CD4-positive, alpha-beta memory T cell (primary cell): ENCODE data around the gene C16orf74. TPM values are rescaled to one million over a fixed set of nuclear protein-coding genes. Genes with fewer than 3 reads are reported as not detected.

Experiments
- CTCF ChIA-PET: fragments of 350-600 bp; sonication (Branson Sonifier 250); formaldehyde crosslinking; loops from one replicate; lab custom pipeline; 2021; ENCODE audit warnings: inconsistent platforms; ENCODE audit not compliant: partially characterized antibody; lab: Charles Lee
- POLR2A ChIA-PET: fragments of 350-600 bp; sonication (Branson Sonifier 250); formaldehyde crosslinking; loops from one replicate; lab custom pipeline; 2021; ENCODE audit not compliant: partially characterized antibody; lab: Charles Lee
- DNase-seq, 5 donors: peaks; one replicate each; pipeline versions ENCODE4 v3.0.0 to v3.0.0-alpha.2; 2020 to 2022; ENCODE audit warnings: mixed read lengths in 1 of 5
- H3K27ac ChIP-seq: one replicate; pipeline ENCODE4 v1.7.0; 2013; ENCODE audit warnings: low read depth, low read length
- H3K27me3 ChIP-seq: 2 replicates; pipeline ENCODE4 v1.7.0; 2013; ENCODE audit warnings: mild to moderate bottlenecking, low read length, moderate library complexity; ENCODE audit not compliant: insufficient read depth
- H3K36me3 ChIP-seq: 2 replicates; pipeline ENCODE4 v1.7.0; 2013; ENCODE audit warnings: mild to moderate bottlenecking, low read length, moderate library complexity; ENCODE audit not compliant: insufficient read depth
- H3K4me1 ChIP-seq: 2 replicates; pipeline ENCODE4 v1.7.0; 2013; ENCODE audit warnings: mild to moderate bottlenecking, low read length, moderate library complexity; ENCODE audit not compliant: insufficient read depth
- H3K4me3 ChIP-seq, 2 donors: one replicate each; pipeline ENCODE4 v1.7.0; 2013; ENCODE audit warnings: low read length in 2 of 2, mild to moderate bottlenecking in 1 of 2
- H3K9me3 ChIP-seq, 2 donors: one replicate each; pipeline ENCODE4 v1.7.0; 2013; ENCODE audit warnings: low read length in 2 of 2, control low read depth in 1 of 2; ENCODE audit not compliant: control insufficient read depth in 1 of 2
- H3K27ac Mint-ChIP-seq, 7 donors: one replicate each; pipeline ENCODE4 v1.8.0; 2020 to 2021; ENCODE audit warnings: mixed read lengths in 7 of 7, mild to moderate bottlenecking in 6 of 7, inconsistent platforms in 3 of 7, moderate library complexity in 3 of 7
- H3K27me3 Mint-ChIP-seq, 2 donors: one replicate each; pipeline ENCODE4 v1.8.0; 2020 to 2021; ENCODE audit warnings: mixed read lengths in 2 of 2
- H3K36me3 Mint-ChIP-seq, 2 donors: one replicate each; pipeline ENCODE4 v1.8.0; 2020 to 2021; ENCODE audit warnings: mixed read lengths in 2 of 2, inconsistent platforms in 1 of 2, mild to moderate bottlenecking in 1 of 2
- H3K4me1 Mint-ChIP-seq, 4 donors: one replicate each; pipeline ENCODE4 v1.8.0; 2020 to 2021; ENCODE audit warnings: mixed read lengths in 4 of 4, mild to moderate bottlenecking in 1 of 4
- H3K4me3 Mint-ChIP-seq, 8 donors: one replicate each; pipeline ENCODE4 v1.8.0; 2020 to 2021; ENCODE audit warnings: mixed read lengths in 8 of 8, mild to moderate bottlenecking in 7 of 8, moderate library complexity in 6 of 8, inconsistent platforms in 3 of 8
- H3K9me3 Mint-ChIP-seq, 8 donors: one replicate each; pipeline ENCODE4 v1.8.0; 2020 to 2021; ENCODE audit warnings: mixed read lengths in 8 of 8, mild to moderate bottlenecking in 5 of 8, inconsistent platforms in 3 of 8, moderate library complexity in 1 of 8
- intact Hi-C: fragments of 100-400 bp; cut with micrococcal nuclease; formaldehyde crosslinking; loops from one replicate; pipeline ENCODE4 v1.15.1; 2023
- polyA plus RNA-seq, 2 donors: library from polyadenylated mRNA; unstranded; fragments of 300-500 nt; fragmentation: Illumina TruSeq; gene quantifications; one replicate each; pipeline ENCODE4 v1.2.3, GENCODE V29; 2021
- total RNA-seq, 2 experiments: library from RNA; stranded (reverse); gene quantifications; one replicate each; pipeline ENCODE4 v1.2.3, GENCODE V29; 2021

C16orf74 gene
- total and polyA plus RNA-seq, 4 experiments from 2014 or later: 11.7 to 16.5 (median 14.3) TPM

DNA sequence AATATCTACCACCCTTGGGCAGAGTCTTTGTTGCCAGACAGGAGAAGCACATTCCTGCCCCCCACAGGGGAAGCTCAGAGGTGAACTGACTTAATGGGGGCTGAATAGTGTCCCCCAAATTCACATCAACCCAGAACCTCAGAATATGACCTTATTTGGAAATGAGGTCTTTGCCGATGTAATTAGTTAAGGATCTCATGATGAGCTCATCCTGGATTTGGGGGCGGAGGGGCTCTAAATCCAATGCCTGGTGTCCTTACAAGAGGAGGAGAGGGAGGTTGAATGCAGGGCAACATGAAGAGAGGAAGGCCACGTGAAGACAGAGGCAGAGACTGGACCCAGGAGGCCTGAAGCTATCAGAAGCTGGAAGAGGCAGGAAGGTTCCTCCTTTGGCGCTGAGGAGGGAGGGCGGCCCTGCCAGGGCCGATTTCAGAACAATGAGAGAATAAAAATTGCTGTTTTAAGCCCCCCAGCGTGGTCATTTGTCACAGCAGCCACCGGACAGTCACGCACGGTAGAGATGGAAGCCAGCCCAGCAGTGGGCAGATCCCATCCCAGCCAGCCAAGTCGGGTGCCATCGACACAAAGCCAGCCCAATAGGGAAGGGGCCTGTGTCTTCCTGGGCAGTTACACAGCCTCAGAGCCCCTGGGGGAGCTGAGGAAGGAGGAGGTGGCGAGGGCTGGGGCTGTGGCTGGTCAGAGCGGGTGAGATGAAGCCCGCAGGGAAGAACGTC is 21.3 kb downstream of the C16orf74 start:
- POLR2A ChIA-PET: interaction anchor here (1.7 kb wide), 1 partner anchor 13 kb away, joined by 3 read pairs; no protein-coding TSS in a partner anchor
- peaks cover 12% of the 10 kb centered on the region for H3K4me1 ChIP-seq
- H3K27ac Mint-ChIP-seq: no peak overlapping the region

DNA sequence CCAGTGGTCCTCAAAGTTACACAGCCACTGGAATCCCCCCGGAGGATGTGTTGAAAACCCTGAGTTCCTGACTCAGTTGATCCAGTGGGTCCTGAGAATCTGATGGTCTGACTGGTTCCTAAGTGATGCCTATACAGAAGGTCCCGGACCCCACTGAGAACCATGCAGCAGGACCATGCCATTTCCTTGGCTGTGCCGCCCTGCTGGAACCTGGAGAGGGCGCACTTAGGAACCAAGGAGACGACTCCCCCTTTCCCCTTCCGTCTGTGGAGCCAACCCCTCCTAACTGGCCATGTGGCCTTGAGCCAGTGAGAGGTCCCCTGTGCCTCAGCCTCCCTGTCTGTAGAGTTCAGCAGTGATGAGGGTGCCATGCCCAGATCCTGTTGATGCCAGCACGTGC is 22.0 kb downstream of the C16orf74 start:
- Mint-ChIP-seq H3K36me3 (peaks cover 3 to 12% of the 10 kb centered on the region in 2 donors), H3K4me1 (peaks cover 3 to 14% (median 7%) of the 10 kb centered on the region in 4 donors), H3K9me3 (no peaks in the 10 kb centered on the region), H3K27me3 (no peaks in the 10 kb centered on the region), H3K4me3 (no peak overlapping the region), H3K27ac (no peak overlapping the region)
- H3K36me3 ChIP-seq: no peaks in the 10 kb centered on the region
- CTCF ChIA-PET: interaction anchor here (1.3 kb wide), 1 partner anchor 12 kb away, joined by 3 read pairs; no protein-coding TSS in a partner anchor
- no peak overlapping the region for H3K4me3 ChIP-seq
- DNase-seq: no peak
- intact Hi-C loops: no loop called here
- POLR2A ChIA-PET: no interaction called here
- H3K9me3 ChIP-seq: no peaks in the 10 kb centered on the region
- H3K4me1 ChIP-seq: peaks cover 5% of the 10 kb centered on the region
- H3K27me3 ChIP-seq: no peaks in the 10 kb centered on the region
- H3K27ac ChIP-seq: no peak overlapping the region

More for the DNA sequence above, 21.3 kb downstream of the C16orf74 start:
- Histone ChIP-seq H3K27me3 (no peaks in the 10 kb centered on the region), H3K4me3 (no peak overlapping the region), H3K9me3 (no peaks in the 10 kb centered on the region), H3K36me3 (no peaks in the 10 kb centered on the region), H3K27ac (no peak overlapping the region)
- Mint-ChIP-seq H3K4me1 (peaks cover 6 to 16% (median 10%) of the 10 kb centered on the region in 4 donors), H3K4me3 (no peak overlapping the region), H3K36me3 (peaks cover 3 to 12% of the 10 kb centered on the region in 2 donors), H3K27me3 (no peaks in the 10 kb centered on the region), H3K9me3 (no peaks in the 10 kb centered on the region)
- CTCF ChIA-PET: no interaction called here
- intact Hi-C loops: no loop called here
- DNase-seq: no peak

DNA sequence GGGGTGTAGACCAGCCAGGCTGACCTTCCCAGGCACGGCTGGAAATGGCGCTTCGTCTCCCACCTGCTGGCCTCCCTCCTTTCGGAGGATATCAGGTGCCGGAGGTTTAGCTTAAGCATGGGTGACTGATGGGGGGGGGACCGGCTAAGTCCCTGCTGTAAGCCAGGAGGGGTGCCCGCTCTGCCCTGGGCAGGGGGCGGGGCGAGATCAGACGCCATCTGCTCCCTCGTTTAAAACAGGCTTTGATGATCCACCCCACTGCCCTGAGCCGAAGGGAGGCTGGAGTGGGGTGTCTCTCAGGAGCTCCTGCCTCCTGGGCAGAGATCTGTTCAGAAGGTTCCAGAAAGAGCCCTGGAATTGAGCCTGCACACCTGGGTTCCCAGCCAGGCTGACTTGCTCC is 26.0 kb downstream of the C16orf74 start:
- POLR2A ChIA-PET: no interaction called here
- Histone ChIP-seq H3K27me3 (no peaks in the 10 kb centered on the region), H3K9me3 (no peaks in the 10 kb centered on the region), H3K4me3 (no peak overlapping the region), H3K27ac (no peak overlapping the region), H3K36me3 (no peaks in the 10 kb centered on the region), H3K4me1 (no peaks in the 10 kb centered on the region)
- H3K4me1 Mint-ChIP-seq: peaks cover 0 to 7% (median 3%) of the 10 kb centered on the region in 4 donors
- no peaks in the 10 kb centered on the region for H3K27me3 Mint-ChIP-seq
- no peak overlapping the region for H3K4me3 Mint-ChIP-seq
- intact Hi-C loops: no loop called here
- H3K27ac Mint-ChIP-seq: no peak overlapping the region
- CTCF ChIA-PET: no interaction called here
- DNase-seq: no peak
- H3K36me3 Mint-ChIP-seq: peaks cover 3 to 12% of the 10 kb centered on the region in 2 donors
- no peaks in the 10 kb centered on the region for H3K9me3 Mint-ChIP-seq

DNA sequence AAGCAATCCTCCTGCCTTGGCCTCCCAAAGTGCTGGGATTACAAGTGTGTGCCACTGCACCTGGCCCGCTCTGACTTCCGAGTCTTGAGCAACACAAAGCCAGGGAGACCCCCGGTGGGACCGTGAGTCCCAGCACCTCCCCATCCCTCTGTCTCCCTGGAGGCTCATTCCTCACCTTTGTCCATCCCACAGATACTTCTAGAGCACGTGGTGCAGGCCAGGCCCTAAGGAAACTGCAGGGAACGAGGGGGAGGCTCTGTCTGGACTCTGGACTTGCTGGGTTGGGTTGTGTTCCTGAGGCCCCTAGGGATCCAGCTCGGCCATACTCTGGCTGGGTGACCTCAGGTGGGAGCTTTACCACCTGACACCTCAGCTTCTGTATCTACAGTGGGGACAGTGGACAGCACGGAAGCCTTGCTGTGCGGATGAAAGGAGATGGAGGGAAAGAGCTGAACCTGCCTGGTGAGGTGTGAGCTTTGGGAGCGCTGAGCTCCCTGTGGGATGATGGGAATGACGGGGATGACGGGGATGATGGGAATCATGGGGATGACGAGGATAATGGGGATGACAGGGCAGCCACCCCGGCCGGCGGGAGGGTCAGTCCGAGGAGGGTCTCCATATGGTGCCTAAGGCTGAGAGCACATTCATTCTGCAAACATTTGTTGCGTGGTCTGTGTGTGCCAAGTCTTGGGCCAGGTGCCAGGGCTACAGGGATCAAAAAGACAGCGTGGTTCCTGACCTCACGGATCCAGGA is 26.6 kb downstream of the C16orf74 start:
- ChIA-PET POLR2A (no interaction called here), CTCF (interaction anchor here (1.2 kb wide), 1 partner anchor 13 kb away, joined by 3 read pairs; no protein-coding TSS in a partner anchor)
- no peaks in the 10 kb centered on the region for H3K27me3 Mint-ChIP-seq
- H3K4me3 Mint-ChIP-seq: no peak overlapping the region
- no peaks in the 10 kb centered on the region for H3K4me1 ChIP-seq
- no peak overlapping the region for H3K27ac Mint-ChIP-seq
- peaks cover 3 to 12% of the 10 kb centered on the region in 2 donors for H3K36me3 Mint-ChIP-seq
- no peaks in the 10 kb centered on the region for H3K27me3 ChIP-seq
- H3K4me1 Mint-ChIP-seq: peaks cover 0 to 7% (median under 1%) of the 10 kb centered on the region in 4 donors
- H3K9me3 ChIP-seq: no peaks in the 10 kb centered on the region
- intact Hi-C loops: no loop called here
- H3K4me3 ChIP-seq: no peak overlapping the region
- H3K36me3 ChIP-seq: no peaks in the 10 kb centered on the region
- no peak overlapping the region for H3K27ac ChIP-seq
- H3K9me3 Mint-ChIP-seq: no peaks in the 10 kb centered on the region
- no peak for DNase-seq

- Mint-ChIP-seq H3K36me3 (peaks cover 3 to 9% of the 10 kb centered on the region in 2 donors), H3K4me1 (peaks cover 0 to 13% (median 5%) of the 10 kb centered on the region in 4 donors), H3K27me3 (peaks cover 1 to 2% of the 10 kb centered on the region in 2 donors), H3K27ac (no peak overlapping the region), H3K4me3 (no peak overlapping the region), H3K9me3 (no peaks in the 10 kb centered on the region)
- ChIA-PET POLR2A (interaction anchor here (0.7 kb wide), 1 partner anchor 25 kb away, joined by 3 read pairs; no protein-coding TSS in a partner anchor), CTCF (interaction anchor here (0.7 to 1.7 kb wide), 3 partner anchors 11 to 75 kb away, joined by 3 to 4 read pairs (median 3); no protein-coding TSS in a partner anchor)
- no peak for DNase-seq
- Histone ChIP-seq H3K4me3 (no peak overlapping the region), H3K9me3 (no peaks in the 10 kb centered on the region), H3K4me1 (no peaks in the 10 kb centered on the region), H3K27ac (no peak overlapping the region), H3K36me3 (no peaks in the 10 kb centered on the region), H3K27me3 (no peaks in the 10 kb centered on the region)
- intact Hi-C loops: no loop called here
Measured at GRCh38 chr16:85722128-85722893, 28.6 kb downstream of the C16orf74 start.

GRCh38 chr16:85720302-85720637 is 30.6 kb downstream of the C16orf74 start:
- intact Hi-C loops: no loop called here
- Mint-ChIP-seq H3K36me3 (no peaks in the 10 kb centered on the region), H3K27ac (no peak overlapping the region), H3K27me3 (peaks cover 2 to 5% of the 10 kb centered on the region in 2 donors), H3K4me3 (no peak overlapping the region), H3K9me3 (no peaks in the 10 kb centered on the region), H3K4me1 (peaks cover 2 to 14% (median 8%) of the 10 kb centered on the region in 4 donors)
- ChIA-PET POLR2A (no interaction called here), CTCF (interaction anchor here (1.0 kb wide), 1 partner anchor 30 kb away, joined by 3 read pairs; no protein-coding TSS in a partner anchor)
- Histone ChIP-seq H3K27me3 (no peaks in the 10 kb centered on the region), H3K27ac (no peak overlapping the region), H3K9me3 (no peaks in the 10 kb centered on the region), H3K4me1 (peaks cover 5% of the 10 kb centered on the region), H3K36me3 (no peaks in the 10 kb centered on the region), H3K4me3 (no peak overlapping the region)
- peak in 1 of 5 donors; percentile 8 for DNase-seq
